RPMI7951 (cell line): ENCODE measurements around the gene PTPN4. TPM values are rescaled to one million over a fixed set of nuclear protein-coding genes. Genes with fewer than 3 reads are reported as not detected.

Experiments
- DNase-seq: peaks from one replicate; pipeline ENCODE4 v3.0.0-alpha.2; 2012; ENCODE audit warnings: low read depth
- total RNA-seq: library from RNA; depleted of rRNA; stranded (reverse); fragments of >200 nt; shearing (Covaris generic); gene quantifications from 2 replicates; pipeline ENCODE4 v1.2.3, GENCODE V29; 2014; rRNA removed

The PTPN4 gene, protein sequence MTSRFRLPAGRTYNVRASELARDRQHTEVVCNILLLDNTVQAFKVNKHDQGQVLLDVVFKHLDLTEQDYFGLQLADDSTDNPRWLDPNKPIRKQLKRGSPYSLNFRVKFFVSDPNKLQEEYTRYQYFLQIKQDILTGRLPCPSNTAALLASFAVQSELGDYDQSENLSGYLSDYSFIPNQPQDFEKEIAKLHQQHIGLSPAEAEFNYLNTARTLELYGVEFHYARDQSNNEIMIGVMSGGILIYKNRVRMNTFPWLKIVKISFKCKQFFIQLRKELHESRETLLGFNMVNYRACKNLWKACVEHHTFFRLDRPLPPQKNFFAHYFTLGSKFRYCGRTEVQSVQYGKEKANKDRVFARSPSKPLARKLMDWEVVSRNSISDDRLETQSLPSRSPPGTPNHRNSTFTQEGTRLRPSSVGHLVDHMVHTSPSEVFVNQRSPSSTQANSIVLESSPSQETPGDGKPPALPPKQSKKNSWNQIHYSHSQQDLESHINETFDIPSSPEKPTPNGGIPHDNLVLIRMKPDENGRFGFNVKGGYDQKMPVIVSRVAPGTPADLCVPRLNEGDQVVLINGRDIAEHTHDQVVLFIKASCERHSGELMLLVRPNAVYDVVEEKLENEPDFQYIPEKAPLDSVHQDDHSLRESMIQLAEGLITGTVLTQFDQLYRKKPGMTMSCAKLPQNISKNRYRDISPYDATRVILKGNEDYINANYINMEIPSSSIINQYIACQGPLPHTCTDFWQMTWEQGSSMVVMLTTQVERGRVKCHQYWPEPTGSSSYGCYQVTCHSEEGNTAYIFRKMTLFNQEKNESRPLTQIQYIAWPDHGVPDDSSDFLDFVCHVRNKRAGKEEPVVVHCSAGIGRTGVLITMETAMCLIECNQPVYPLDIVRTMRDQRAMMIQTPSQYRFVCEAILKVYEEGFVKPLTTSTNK
- total RNA-seq: 19.2 and 21.1 TPM in 2 replicates

DNA sequence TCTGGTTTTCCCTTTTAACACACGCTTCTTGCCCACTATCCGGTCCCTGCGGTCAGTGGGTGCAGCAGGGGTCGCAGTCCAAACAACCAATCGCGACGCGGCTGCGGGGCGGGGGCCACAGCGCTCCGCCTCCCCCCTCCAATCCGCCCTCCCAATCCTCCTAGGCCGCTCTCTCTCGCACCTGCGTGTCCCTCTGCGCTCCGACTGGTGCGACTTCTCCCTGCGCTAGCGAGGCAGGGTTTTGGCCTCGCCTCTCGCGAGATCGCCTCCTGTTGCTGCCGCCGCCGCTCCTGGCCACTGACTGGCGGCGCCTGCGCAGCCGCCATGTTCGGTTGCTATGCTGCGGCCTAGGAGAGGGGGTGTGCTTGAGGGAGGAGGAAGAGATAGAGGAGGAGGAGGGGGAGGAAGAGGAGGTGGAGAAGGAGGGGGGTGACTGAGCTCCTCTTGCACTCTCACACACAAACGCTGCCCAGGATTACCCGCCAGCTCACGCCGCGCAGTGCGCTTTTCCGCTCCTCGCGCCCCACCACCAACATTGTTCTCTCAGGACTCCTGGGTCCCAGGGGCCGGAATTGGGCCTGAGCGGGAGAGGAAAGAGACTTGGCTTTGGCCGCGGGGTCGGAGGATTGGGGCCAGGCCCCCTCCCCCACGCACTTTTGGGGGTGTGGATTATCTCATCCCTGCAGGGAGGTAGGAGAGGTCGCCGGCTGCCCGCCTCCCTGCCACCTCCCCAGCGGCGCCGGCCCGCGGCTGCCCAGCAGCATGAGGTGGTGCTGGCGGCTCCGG lies at the start of gene PTPN4:
PTPN4 (plus strand) TSS at position 472 of the 786 bp plus-strand sequence. CDS start 49,932 bp downstream, outside the sequence.
- DNase-seq: peak; percentile 98

DNA sequence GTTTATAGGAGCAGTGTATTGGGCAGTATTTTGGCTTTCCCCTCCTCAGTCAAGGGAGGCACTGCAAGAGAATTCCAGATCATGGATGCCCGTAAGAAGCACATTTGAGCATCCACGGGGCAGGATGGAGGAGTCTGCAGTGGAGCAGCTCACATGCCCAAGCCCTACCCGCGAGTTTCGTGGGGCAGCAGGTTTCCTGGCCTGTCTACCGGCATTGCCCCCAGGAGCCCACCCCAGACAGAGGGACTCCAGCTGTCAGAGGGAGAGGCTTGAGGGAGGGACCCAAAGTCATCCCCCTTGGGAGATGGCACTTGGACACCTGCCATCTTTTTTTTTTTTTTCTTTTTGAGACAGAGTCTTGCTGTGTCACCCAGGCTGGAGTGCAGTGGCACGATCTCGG lies 49.4 kb upstream of the PTPN4 start:
- DNase-seq: no peak

DNA sequence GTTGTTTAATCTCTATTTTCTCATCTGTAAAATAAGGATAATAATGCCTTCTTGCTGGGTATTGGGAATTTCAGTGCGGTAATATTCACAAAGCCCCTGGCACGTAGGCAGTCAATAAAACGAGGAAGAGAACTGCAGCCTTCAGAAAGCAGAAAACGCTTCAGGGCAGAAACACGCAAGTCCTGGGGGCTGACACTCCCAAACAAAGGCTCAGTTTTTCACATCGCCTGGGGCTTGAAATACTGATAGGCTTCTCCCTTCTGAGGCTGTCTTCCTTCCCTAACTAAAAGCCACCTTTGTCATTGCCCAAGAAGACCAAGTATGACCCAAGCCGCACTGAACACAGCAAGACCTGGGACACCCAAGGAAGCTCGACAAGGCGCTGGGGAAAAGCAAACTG lies 48.4 kb upstream of the PTPN4 start:
- DNase-seq: no peak

DNA sequence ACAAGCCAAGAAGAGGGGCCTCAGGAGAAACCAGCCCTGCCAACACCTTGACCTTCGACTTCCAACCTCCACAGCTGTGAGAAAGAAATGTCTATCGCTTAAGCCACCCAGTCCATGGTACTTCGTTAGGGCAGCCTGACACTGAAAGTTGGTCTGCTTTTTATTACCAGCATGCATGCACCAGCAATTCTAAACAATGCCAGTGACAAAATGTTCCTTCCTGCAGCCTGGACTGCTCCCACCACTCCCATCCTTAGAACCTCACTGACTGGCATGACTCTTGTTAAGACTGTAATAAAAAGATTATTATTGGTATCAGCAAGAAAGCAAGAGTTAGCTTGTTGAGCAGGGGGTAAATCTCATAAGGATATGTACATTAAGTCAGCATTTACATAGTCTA lies 47.2 kb upstream of the PTPN4 start:
- DNase-seq: no peak

DNA sequence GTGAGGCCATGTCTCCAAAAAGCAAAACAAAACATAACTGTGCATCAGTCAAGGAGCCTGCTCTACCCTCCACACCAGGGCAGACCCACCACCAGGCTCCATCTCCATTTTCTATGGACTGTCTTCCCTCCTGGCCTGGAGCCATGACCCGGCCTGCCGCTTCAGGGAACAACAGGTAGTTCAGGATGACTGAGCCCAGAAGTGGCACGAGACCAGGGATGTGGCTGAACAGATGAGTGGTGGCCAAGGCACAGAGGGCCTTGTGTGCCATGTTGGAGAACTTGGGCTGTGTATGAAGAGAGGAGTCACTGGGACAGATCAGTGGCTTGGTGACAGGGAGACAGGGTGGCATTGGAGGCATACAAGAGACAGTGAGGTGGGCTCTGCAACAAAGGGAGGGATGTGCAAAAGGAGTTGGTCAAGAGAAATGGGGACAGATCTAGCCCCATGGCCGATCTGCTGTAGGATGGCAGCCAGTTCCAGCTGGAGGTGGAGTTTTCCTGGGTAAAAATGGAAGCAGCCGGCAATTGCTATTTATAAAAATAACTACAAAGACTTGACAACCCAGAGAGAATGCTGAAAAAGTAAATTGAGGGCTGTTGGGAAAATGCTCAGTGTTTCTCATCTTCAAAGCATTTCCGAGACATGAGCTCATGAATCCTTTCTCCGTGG lies 45.8 kb upstream of the PTPN4 start:
- DNase-seq: no peak

DNA sequence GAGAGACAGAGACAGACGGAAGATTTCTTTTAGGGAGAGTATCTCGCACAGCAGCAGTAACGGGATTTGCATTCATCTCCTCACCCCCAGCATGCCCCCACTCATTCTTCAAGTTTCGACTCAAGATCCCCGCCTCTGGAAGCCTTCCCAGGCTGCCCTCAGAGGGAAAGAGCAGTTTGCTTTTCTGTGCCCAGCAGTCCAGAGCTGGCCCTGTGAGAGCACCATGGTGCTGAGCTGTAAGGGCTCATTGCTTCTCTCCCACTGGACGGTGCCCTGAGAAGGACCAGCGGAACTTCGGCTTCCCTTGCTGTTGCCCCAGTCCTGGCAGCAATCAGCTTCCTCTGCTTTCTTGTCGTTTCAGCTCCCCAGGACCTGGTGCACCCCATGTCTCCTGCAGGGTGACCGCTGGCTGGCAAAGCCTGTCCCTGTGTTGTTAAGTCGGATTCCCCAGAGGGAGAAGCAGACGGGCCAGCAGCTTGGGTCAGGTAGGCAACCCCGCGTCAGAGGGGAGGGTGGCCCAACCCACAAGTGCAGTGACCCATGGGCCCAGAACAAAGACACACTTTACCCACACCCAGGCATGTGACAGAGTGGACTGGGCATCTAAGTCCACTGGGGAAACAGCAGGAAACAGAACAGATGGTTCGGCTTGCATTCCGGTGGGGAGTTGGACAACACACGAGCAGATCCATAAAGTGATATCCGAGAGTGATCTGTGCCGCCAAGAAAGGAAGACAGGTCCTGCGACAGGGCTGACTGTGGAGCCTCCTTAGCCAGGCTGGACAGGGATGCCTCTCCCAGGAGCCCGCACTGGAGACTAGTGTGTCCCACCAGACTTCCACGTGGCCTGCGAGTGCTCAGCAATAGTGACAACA lies 44.1 kb upstream of the PTPN4 start:
- no peak for DNase-seq

DNA sequence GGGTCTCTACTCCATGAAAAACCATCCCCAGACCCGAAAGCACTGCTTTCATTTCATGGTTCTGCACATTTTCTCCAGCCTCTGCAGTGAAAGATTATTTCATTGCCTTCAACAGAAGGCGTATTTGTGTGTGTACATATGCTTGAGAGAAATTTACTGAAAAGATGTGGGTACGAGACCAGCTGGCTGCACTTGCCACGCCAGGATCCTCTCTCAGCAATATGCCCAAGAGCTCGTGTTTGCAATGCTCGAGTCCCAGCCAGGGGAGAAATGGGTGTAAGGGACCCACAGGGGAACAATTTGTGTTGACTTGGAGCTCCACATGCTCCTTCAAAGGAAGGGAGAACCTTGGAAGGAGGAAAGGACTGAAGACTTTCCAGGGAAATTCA lies 43.4 kb upstream of the PTPN4 start:
- DNase-seq: no peak

DNA sequence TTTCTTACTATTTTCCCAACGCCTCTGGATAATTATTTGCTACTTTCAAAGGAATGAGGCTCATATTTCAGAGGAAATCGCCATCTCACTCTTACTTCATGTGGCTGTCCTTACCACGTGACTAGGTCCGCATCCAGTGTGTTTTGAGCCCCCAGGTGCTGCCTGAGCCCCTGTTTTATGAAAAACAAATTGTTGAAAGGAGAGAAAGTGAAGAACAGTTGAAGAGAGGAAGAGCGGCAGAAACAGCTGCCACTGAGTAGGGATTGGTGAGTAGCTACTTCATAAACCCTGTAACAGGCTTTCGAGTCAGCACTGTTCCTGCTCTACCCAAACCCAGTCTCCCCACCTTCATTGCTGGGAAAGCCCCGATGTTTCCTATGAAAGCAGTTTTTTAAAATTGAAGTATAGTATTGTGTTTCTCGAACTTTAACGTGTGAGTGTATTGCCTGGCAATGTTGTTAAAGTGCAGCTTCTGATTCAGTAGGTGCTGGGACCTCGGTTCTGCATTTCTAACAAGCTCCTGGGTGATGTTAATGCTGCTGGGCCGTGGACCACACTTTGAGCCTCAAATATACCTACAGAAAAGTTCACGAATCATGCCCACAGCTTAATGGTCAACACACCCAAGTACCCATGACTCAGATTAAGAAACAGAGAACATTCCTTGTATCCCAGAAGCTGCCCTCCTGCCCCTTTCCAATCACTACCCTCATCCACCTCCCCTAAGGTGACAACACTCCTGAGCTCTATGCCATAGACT lies 41.0 kb upstream of the PTPN4 start:
- no peak for DNase-seq

DNA sequence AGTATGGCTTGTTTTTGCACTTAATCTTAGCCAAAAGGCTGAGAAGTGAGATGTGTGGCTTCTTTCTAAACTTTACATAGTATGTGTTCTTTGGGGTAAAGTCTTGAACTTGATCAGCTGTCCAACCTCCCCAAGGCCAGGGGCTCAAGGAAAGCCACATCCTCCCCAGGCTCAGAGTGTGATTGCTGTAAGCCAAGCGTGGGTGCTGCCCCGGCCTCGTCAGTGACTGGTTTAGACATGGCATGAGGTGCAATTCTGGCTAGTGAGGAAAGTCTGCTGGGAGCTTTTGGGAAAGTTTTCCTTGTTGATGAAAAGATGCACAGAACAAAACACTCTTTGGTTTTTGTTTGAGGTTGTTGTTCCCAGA lies 40.5 kb upstream of the PTPN4 start:
- DNase-seq: no peak

DNA sequence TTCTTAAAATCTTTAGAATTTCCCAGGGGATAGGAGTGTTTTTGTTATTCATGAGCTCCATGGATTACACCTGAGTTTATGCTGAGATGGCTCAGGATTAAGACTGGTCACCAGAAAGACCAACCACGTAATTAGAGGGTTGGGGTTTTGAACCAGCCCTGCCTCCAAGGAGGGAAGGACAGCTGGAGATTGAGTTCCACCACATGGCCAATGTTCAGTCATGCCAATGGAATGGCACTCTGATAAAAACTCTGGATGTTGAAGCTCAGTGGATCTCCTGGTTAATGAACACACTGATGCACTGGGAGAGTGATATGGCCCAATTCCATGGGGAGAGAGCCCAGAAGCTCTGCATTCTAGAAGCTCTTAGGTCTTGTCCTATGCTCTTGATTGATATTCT lies 38.7 kb upstream of the PTPN4 start:
- no peak for DNase-seq

DNA sequence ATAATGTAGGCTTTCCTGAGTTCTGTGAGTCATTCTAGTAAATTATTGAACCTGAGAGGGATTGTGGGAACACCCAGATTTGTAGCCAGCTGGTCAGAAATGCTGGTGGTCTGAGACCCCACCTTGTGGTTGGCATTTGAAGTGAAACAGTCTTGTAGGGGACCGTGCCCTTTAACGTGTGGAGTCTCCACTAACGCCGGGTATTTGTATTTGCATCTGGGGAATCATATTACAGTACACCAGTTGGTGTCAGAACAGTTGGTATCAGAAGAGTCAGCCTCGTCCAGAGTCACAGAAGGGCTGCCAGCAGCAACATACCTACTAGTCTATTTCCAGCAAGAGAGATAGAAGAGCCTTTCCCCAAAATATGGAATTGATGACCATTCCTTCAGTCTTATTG lies 38.3 kb upstream of the PTPN4 start:
- no peak for DNase-seq

DNA sequence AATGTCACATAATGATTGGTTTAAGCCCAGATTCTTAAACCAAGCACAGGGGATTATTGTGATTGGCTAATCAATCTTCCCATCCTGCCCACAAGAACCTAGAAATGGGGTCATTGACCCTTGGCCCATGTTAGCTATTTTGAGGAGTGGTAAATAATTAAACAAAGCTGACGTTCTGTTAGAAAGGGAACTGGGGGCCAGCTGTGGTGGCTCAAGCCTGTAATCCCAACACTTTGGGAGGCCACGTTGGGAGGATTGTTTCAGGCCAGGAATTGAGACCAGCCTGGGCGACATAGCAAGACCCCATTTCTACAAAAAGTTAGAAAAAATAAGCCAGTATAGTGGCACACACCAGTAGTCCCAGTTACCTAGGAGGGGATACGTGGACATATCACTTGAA lies 37.8 kb upstream of the PTPN4 start:
- DNase-seq: no peak

DNA sequence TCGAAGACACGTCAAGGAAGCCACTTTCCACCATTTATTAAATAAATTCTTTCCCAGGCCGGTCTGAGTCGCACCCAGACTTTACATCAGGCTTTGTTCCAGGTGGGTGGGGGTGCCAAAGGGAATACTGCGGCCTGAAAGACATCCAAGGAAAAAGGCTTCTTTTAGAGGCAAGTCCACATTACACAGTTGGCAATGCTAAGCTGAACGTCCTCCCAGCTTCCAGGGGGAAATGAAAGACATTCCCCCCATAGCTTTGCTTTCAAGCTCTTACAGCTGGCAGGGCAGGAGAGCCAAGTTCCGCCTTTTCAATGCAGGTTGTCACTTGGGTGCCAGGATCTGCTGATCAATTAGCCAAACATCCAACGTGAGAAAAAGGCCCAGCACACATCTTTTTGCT lies 36.5 kb upstream of the PTPN4 start:
- no peak for DNase-seq

DNA sequence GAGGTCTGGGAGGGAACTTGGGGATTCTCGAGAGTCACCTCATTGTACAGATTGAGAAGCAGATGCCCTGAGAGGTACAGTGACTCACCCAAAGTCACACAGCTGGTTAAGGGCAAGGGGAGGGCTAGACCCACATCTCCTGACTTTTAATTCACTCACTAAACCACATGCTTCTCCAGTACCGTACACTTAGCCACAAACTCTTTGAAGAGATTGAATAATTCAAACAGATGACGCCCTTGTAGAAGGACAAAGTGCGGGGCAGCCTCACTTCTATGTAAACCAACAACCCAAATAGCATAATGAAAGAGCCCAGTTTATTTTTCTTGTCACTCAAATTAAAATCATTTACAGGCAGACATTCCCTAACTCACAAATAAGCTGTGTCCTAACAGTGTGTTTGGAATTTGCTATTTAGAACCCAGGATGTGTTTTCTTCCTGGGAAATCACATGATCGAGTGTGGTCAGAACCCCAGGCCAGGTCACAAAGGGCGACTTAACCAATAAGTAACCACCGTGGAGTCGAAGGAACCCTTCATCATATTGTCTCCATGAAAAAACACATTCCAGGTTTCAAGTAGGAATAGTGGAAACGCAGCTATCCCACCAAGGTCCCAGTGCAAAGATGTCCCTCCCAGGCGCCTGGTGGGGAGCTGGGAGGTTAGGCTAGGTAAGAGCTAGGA lies 35.8 kb upstream of the PTPN4 start:
- DNase-seq: no peak

DNA sequence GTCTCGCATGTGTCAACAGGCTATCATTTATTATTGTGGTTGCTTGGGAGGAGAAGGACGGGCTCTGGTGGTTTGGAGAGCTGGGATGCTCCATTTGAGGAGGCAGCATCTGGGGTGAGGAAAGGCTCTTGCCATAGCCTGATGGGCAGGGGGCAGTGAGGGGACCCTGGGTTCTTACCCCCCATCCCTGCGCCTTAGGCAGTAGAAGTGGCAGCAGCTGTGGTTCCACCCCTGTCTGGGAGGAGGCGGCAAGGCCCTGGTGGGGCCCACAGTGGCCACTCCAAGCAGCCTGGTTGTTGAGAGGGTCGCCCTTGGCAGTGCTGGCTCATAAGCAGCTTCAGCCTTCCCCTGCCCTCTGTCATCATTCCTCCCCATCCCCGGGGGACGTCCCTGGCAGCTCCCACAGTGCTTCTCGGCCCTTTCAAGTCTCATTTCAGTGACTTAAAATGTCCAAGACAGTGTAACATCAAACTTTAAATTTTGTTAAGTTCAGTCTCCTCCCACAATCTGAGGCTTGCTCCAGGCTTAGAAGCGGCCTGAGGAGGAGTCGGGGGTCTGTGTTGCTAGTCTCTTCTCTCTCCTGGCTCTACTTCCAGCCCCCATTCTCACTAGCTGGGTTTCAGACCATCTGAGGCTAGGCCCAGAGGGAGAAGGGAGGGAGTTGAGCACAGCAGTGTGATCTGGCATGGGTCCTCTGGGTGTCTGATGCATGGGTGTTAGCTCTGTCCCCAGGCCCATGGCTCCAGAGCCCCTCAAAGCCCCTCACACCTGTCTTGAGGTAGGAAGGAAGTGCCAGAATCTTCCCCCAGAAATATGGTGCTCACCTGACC lies 34.9 kb upstream of the PTPN4 start:
- no peak for DNase-seq

DNA sequence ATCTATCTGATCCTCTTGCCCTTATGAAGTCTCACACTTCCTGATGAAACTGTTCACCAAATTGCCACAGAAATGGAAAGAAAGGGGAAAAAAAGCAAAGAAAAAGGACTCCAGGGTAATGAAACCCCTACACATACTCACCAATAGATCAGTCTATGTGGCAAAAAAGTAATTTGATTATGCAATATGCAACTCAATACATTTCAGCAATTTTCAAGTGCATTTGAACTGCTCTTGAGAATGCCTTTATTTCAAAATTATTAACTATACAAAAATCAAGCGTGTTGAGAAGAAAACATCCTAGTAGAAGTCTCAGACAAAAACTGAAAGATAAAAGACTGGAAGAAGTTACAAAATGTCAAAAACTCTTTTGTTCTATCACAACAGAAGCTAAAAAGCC lies 32.2 kb upstream of the PTPN4 start:
- DNase-seq: no peak

DNA sequence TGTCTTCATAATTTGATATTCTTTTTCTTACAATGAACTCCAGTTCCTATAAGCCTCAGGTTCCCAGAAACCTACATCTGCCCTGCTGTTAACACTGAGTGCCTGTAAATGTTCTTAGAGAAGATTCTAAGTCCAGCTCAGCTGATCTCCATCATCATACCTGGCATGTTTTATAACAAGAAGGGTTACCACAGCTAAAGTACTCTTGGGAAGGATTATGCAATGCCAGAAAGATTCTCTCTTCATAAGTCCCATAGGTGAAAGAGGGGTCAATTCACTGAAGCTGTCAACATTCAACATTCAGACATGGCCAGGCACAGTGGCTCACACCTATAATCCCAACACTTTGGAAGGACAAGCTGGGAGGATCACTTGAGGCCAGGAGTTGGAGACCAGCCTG lies 31.3 kb upstream of the PTPN4 start:
- no peak for DNase-seq

DNA sequence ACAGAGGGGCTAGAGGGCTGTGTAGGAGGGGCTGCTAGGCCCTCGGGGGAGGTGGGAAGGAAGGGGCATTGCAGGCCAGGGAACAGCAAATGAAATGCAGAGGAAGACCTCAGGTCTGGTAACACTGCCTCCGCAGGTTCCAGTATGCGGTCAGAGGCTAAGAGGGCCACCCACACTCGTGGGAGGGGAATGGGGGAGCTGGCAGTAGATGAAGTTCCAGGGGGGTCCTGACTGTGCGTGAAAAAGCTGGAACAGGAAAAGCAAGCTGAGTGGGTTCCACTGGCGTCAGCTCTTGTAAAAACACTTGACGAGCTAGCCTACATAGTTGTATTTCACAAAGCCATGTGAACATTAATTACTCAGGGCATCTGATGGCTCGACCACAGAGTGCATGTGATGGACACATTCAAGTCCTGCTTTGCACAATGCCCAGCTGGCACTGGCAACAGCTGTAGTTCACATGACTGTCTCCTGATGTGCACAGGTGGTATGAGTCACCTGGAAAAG lies 29.0 kb upstream of the PTPN4 start:
- no peak for DNase-seq
